SJSA1 (cell line): ENCODE results near the gene UBALD2. TPM values are rescaled to one million over a fixed set of nuclear protein-coding genes. Genes with fewer than 3 reads are reported as not detected.
"Not testable (repeated sequence)": the region's sequence is repeated elsewhere in the genome, so short reads cannot be mapped to it uniquely, and the experiment has no call there.

Experiments
- DNase-seq, 2 experiments: peaks; one replicate each; pipeline ENCODE4 v3.0.0-alpha.2; 2015 to 2020; ENCODE audit warnings: low spot score in 2 of 2, low read depth in 1 of 2
- H3K27ac ChIP-seq: fragments of 250-450 bp; sonication (Bioruptor Pico); 2 replicates; pipeline ENCODE4 v1.5.1; 2020; ENCODE audit warnings: mild to moderate bottlenecking, moderate library complexity
- H3K27me3 ChIP-seq: fragments of 250-450 bp; sonication (Bioruptor Pico); replicated peaks from 2 replicates; pipeline ENCODE4 v1.5.1; 2020; ENCODE audit warnings: mild to moderate bottlenecking, moderate library complexity
- H3K36me3 ChIP-seq: fragments of 250-450 bp; sonication (Bioruptor Pico); 2 replicates; pipeline ENCODE4 v1.5.1; 2020; ENCODE audit warnings: mild to moderate bottlenecking
- H3K4me1 ChIP-seq: fragments of 250-450 bp; sonication (Bioruptor Pico); replicated peaks from 2 replicates; pipeline ENCODE4 v1.6.1; 2021; ENCODE audit warnings: mild to moderate bottlenecking
- H3K4me3 ChIP-seq: fragments of 250-450 bp; sonication (Bioruptor Pico); 2 replicates; pipeline ENCODE4 v1.5.1; 2020; ENCODE audit warnings: mild to moderate bottlenecking
- H3K9me3 ChIP-seq: fragments of 250-450 bp; sonication (Bioruptor Pico); replicated peaks from 2 replicates; pipeline ENCODE4 v1.5.1; 2020; ENCODE audit warnings: mild to moderate bottlenecking
- total RNA-seq: library from RNA; depleted of rRNA; stranded (reverse); fragments of >200 nt; shearing (Covaris generic); gene quantifications from 2 replicates; pipeline ENCODE4 v1.2.3, GENCODE V29; 2014

Gene UBALD2
- total RNA-seq, 1 experiment from 2014 or later, result 13.7 TPM

DNA sequence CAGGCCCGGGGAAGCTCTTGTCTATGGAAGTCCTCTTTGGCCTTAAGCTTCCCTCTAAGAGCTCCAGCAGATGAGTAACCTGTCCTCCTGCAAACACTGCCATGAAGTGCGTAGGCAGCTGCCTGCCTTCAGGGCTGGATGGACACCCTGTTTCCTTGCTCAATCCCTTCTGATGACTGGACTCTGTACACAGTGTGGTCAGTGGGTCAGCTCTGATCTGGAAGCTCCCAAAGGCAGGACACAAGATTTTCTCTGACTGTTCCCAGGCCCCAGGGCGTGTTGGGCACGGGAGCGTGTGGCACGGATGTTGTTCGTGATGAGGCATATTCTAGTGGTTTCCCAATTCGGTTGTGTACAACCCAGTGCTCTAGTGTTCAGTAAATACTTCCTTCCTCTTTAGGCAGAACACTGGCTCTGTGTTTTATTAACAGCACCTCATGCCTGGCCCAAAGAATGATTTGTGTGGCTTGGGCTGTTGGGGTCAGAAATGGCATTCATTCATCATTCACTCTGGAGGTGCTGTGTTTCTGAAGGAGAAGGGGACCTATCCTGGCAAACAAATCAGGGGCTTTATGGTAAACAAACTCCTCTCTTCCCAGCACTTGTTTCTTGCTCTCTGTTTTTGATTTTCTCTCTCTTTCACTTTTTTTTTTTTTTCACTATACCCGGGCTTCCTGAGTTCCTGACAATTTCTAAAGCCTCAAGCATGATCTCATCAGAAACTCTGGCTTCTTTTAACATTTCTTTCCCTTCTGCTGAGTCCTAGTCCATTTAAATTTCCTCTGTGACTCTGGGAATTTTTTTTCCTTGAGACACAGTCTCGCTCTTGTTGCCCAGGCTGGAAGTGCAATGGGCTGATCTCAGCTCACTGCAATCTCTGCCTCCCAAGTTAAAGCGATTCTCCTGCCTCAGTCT is 12.9 kb upstream of the UBALD2 start:
- no peaks in the 10 kb centered on the region for H3K9me3 ChIP-seq
- no peak overlapping the region for H3K27ac ChIP-seq
- H3K4me1 ChIP-seq, result no peaks in the 10 kb centered on the region; the same call in 1 of the 2 replicates
- no peaks in the 10 kb centered on the region for H3K27me3 ChIP-seq
- H3K4me3 ChIP-seq, result no peak overlapping the region
- DNase-seq, result peak in 1 of 2 experiments; percentile 33
- H3K36me3 ChIP-seq, result no peaks in the 10 kb centered on the region

DNA sequence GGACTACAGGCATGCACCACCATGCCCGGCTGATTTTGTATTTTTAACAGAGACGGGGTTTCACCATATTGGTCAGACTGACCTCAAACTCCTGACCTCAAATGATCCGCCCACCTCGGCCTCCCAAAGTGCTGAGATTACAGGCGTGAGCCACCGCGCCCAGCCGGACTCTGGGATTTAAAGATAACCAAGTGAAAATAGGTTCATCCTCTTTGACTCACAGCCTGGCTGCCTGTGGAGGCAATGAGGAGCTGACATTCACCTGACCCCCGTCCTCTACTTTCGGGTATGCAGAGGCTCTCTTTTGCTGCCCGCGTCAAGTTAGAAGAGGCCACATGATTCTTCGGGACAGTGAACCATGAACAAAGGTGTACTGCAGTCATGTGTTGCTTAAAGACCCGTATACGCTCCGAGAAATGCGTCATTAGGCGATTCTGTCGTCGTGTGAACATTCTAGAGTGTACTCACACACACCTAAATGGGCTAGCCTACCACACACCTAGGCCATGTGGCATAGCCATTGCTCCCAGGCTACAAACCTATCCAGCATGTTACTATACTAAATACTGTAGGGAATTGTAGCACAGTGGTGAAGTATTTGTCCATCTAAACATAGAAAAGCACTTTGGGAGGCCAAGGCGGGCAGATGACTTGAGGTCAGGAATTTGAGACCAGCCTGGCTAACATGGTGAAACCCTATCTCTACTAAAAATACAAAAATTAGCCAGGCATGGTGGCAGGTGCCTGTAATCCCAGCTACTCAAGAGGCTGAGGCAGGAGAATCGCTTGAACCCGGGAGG is 12.0 kb upstream of the UBALD2 start:
- not testable (repeated sequence) for H3K36me3 ChIP-seq, DNase-seq, H3K4me3 ChIP-seq, H3K27ac ChIP-seq, H3K27me3 ChIP-seq, H3K4me1 ChIP-seq, H3K9me3 ChIP-seq

DNA sequence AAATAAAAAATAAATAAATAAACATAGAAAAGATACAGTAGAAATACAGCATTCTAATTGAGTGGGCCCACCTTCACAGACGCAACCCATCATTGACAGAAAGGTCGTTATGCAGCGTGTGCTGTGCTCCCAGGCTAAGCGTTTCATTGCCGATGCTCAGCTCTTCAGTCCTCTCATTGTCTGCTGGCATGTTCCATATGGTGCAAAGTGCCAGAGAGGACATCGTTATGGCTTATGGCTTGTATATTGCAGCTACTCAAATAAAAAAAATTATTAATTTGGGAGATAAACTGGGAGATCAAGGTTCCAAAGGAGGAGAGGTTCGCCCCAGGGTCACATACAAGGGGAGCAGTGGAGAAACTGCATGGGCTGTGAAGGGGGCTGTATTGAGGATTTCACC is 11.3 kb upstream of the UBALD2 start:
- Histone ChIP-seq H3K27me3 (no peaks in the 10 kb centered on the region), H3K4me1 (no peaks in the 10 kb centered on the region; the same call in 1 of the 2 replicates), H3K36me3 (no peaks in the 10 kb centered on the region), H3K9me3 (no peaks in the 10 kb centered on the region), H3K4me3 (no peak overlapping the region), H3K27ac (no peak overlapping the region)
- DNase-seq, result no peak

DNA sequence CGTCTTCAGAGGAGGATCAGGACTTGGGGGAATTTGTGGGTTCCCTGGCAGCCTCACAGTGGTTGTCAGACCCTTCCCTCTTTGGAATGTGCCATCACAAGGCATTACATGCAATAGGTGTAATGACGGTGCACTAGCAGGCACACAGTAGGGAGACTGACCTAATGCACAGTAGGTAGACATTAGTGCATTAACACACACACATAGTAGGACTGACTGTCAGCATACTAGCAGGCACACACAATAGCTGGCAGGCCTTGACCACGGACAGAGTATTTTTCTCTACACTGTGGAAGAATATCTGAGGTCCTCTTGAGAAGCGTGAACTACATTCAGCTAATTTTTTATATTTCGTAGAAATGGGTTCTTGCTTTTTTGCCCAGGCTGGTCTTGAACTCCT is 10.9 kb upstream of the UBALD2 start:
- DNase-seq, result no peak
- no peak overlapping the region for H3K4me3 ChIP-seq
- H3K27ac ChIP-seq, result no peak overlapping the region
- no peaks in the 10 kb centered on the region for H3K36me3 ChIP-seq
- H3K4me1 ChIP-seq, result no peaks in the 10 kb centered on the region; the same call in 1 of the 2 replicates
- H3K9me3 ChIP-seq, result no peaks in the 10 kb centered on the region
- no peaks in the 10 kb centered on the region for H3K27me3 ChIP-seq

DNA sequence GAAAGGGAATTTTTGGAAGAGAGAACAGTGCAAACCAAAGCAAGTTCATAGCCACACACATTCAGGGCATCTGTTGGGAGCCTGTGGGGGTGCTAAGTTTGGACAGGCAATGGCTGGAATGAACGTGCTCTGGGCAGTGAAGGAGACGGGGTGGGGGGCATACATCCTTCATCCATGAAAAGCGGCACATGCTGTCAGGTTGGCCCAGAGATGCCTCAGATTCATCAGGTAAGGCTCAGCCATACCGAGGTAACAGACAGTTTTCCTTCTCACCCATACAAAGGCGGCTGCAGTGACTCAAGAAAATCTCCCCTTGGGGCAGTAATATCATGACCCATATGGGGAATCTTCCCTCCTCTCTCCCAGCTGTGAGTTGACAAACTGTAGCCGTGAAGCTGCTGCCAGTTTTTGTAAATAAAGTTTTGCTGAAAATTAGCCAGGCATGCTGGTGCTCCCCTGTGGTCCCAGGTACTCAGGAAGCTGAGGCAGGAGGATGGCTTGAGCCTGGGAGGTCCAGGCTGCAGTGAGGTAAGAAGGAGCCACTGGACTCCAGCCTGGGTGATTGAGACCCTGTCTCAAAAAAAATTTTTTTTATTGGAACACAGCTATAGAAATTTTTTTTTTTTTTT is 9.2 kb upstream of the UBALD2 start:
- H3K27ac ChIP-seq, result no peak overlapping the region
- no peak for DNase-seq
- H3K4me1 ChIP-seq, result no peaks in the 10 kb centered on the region; the same call in 1 of the 2 replicates
- no peaks in the 10 kb centered on the region for H3K27me3 ChIP-seq
- H3K4me3 ChIP-seq, result no peak overlapping the region
- H3K36me3 ChIP-seq, result no peaks in the 10 kb centered on the region
- H3K9me3 ChIP-seq, result no peaks in the 10 kb centered on the region

DNA sequence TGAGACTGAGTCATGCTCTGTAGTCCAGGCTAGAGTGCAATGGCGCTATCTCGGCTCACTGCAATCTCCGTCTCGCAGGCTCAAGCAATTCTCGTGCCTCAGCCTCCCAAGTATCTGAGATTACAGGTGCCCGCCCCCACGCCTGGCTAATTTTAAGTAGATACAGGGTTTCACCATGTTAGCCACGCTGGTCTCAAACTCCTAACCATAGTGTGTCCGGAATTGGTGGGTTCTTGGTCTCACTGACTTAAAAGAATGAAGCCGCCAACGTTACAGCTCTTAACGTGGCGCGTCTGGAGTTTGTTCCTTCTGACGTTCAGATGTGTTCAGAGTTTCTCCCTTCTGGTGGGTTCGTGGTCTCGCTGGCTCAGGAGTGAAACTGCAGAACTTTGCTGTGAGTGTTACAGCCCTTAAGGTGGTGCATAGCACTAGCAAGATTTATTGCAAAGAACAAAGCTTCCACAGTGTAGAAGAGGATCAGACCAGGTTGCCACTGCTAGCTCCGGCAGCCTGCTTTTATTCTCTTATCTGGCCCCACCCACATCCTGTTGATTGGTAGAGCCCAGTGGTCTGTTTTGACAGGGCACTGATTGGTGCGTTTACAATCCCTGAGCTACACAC is 8.6 kb upstream of the UBALD2 start:
- H3K4me3 ChIP-seq, H3K4me1 ChIP-seq, DNase-seq, H3K9me3 ChIP-seq, H3K27ac ChIP-seq, H3K36me3 ChIP-seq, H3K27me3 ChIP-seq: not testable (repeated sequence)

DNA sequence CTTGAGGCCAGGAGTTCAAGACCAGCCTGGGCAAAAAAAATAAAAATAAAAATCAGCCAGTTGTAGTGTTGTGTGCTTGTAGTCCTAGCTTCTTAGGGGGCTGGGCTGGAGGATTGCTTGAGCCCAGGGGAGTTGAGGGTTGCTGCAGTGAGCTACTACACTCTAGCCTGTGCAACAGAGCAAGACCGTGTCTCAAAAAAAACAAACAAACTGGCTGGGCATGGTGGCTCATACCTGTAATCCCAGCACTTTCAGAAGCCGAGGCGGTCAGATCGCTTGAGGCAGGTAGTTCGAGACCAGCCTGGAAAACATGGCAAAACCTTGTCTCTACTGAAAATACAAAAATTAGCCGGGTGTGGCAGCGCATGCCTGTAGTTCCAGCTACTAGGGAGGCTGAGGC is 4.9 kb upstream of the UBALD2 start:
- no peak overlapping the region for H3K4me3 ChIP-seq

DNA sequence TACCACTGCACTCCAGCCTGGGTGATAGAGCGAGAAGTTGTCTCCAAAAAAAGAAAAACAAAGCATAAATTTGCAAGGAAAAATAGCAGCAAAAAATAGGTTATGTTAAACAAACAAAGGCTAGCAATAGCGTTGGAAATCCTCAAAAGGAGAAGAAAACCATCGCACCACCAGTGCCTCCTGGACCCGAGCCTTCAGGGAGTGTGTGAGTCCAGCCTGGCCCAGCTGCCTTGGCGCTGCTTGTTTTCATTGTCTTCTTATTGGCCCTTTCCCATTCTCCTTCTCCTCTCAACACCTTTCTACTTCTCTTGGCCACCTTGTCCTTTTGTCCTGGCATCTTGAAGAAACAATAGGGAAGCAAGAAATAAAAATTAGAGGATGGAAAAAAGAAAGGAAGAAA is 4.5 kb upstream of the UBALD2 start:
- peaks cover 4% of the 10 kb centered on the region for H3K36me3 ChIP-seq
- H3K4me1 ChIP-seq, result peaks cover 32% of the 10 kb centered on the region
- peaks cover under 1% of the 10 kb centered on the region; the same call in 1 of the 2 replicates for H3K9me3 ChIP-seq
- H3K27me3 ChIP-seq, result no peaks in the 10 kb centered on the region
- no peak overlapping the region for H3K4me3 ChIP-seq
- no peak for DNase-seq
- no peak overlapping the region for H3K27ac ChIP-seq

More for the DNA sequence above, 4.9 kb upstream of the UBALD2 start:
- no peak overlapping the region for H3K27ac ChIP-seq
- no peak for DNase-seq
- peaks cover 32% of the 10 kb centered on the region for H3K4me1 ChIP-seq
- no peaks in the 10 kb centered on the region; the same call in 1 of the 2 replicates for H3K36me3 ChIP-seq
- H3K9me3 ChIP-seq, result no peaks in the 10 kb centered on the region
- H3K27me3 ChIP-seq, result no peaks in the 10 kb centered on the region

DNA sequence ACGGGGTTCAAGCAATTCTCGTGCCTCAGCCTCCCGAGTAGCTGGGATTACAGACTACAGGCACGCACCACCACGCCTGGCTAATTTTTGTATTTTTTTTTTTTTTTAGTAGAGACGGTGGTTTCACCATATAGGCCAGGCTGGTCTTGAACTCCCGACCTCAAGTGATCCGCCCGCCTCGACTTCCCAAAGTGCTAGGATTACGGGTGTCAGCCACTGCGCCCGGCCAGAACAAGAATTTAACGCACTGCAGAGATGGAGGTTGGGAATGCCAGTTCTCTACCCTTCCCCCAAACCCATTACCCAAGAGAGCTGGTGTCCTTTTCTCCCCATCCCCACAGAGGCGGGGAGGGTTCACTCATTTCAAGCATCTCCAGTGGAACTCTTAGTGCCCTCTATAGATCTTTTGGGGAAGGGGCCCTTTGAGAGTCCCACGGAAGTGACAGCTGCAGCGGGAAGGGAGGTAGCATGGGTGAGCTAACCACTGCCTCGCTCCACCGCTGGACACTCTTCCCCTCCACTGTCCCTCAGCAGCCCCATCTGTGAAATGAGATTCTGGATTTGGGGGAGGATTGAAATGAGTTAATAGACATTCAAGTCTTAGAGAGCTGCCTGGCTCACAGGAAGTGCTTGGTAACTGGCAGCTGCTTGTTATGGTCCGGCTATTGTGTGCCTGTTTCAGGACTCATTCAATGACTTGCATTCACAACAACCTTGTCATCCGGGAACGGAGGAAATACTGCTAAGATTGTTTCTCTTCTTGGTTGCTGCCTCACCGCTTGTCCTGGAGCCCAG is 3.5 kb upstream of the UBALD2 start:
- H3K36me3 ChIP-seq, result peaks cover 12% of the 10 kb centered on the region
- H3K4me3 ChIP-seq, result no peak overlapping the region
- H3K9me3 ChIP-seq, result peaks cover 2% of the 10 kb centered on the region; the same call in 1 of the 2 replicates
- DNase-seq, result peak; percentile 65 to 79
- H3K27ac ChIP-seq, result peak overlapping the region; percentile 71
- peaks cover 36% of the 10 kb centered on the region for H3K4me1 ChIP-seq
- no peaks in the 10 kb centered on the region for H3K27me3 ChIP-seq

DNA sequence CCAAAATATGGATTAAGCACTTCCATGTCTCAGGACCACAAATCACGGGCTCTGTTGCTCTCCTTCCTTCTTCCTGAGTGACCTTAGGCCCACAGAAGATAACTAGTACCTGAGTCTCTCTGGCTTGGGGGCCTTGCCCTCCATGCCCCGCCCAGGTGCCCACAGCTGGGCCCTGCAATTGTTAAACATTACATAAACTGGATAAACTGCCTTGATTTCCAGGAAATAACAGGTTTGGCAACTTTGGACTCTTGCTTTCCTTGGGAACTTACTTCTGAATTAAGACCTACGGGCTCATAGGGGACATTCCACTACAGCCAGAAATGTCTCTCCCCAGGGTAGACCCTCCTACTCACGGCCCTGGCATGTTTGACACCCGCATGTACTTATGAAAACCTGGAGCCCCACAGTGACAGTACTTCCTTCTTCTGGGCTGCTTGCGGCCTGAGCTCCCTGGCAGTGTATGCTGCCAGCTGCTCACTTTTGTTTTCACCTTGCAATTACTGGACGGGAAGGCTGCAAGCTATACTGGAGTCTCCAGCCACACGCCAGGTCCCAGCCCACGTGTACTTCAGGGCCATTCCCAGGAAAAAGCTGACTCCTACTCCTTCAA is 2.3 kb upstream of the UBALD2 start:
- peak overlapping the region; percentile 71 for H3K27ac ChIP-seq
- no peak for DNase-seq
- H3K4me1 ChIP-seq, result peaks cover 47% of the 10 kb centered on the region
- H3K9me3 ChIP-seq, result peaks cover 2% of the 10 kb centered on the region; the same call in 1 of the 2 replicates
- H3K4me3 ChIP-seq, result no peak overlapping the region
- peaks cover 22% of the 10 kb centered on the region for H3K36me3 ChIP-seq
- H3K27me3 ChIP-seq, result no peaks in the 10 kb centered on the region

DNA sequence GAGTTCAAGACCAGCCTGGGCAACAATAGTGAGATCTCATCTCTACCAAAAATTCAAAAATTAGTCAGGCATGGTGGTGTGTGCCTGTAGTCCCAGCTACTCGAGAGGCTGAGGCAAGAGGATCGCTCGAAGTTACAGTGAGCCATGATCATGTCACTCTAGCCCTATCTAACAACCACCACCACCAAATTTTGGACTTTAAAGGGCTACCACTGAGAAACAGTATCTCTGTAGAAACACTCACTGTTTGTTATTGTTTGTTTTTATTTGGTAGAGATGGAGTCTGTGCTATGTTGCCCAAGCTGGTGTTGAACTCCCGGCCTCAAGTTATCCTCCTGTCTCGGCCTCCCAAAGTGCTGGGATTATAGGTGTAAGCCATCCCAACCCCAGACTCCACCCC is 1.3 kb upstream of the UBALD2 start:
- Histone ChIP-seq H3K9me3 (peaks cover 2% of the 10 kb centered on the region; the same call in 1 of the 2 replicates), H3K4me1 (peaks cover 57% of the 10 kb centered on the region), H3K4me3 (no peak overlapping the region), H3K36me3 (peaks cover 29% of the 10 kb centered on the region), H3K27ac (peak overlapping the region; percentile 86), H3K27me3 (no peaks in the 10 kb centered on the region)
- DNase-seq, result no peak

DNA sequence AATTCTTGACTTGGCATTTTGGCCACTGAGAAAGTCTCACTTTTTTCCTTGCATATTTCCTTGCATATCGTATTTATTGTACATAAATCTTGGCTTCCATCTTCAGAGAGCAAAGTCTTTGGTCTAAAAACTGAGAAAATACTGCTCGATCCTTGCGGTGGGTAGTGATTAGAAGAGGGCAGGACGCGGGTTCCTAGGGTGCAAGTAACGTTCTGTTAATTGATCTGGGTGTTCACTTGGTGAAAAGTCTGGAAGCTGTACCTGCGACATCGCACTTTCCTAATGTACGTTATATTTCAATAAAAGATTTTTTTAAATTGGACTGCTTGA is 758 bp upstream of the UBALD2 start:
- Histone ChIP-seq H3K27ac (peak overlapping the region; percentile 86), H3K4me1 (peaks cover 59% of the 10 kb centered on the region), H3K27me3 (no peaks in the 10 kb centered on the region), H3K4me3 (peak overlapping the region; percentile 14), H3K36me3 (peaks cover 34% of the 10 kb centered on the region), H3K9me3 (peaks cover 2% of the 10 kb centered on the region; the same call in 1 of the 2 replicates)
- no peak for DNase-seq
